Epithelial cell of proximal tubule (primary cell): ENCODE results near the gene GDAP1L1. TPM values are rescaled to one million over a fixed set of nuclear protein-coding genes. Genes with fewer than 3 reads are reported as not detected.

Experiments
- total RNA-seq: library from RNA; depleted of rRNA; stranded (reverse); fragments of >200 nt; gene quantifications from 2 replicates; pipeline ENCODE4 v1.2.3, GENCODE V29; 2015

GDAP1L1 gene
- total RNA-seq, 1 donor from 2014 or later = not detected

Other genes starting within 250 kb of the GDAP1L1 start
- 2.0 and 2.9 TPM in 2 replicates for gene JPH2, start 60.1 kb upstream of the GDAP1L1 start, total RNA-seq
- gene OSER1, start 36.5 kb upstream of the GDAP1L1 start, total RNA-seq = 24.1 and 41.1 TPM in 2 replicates
- 1.4 and 3.2 TPM in 2 replicates for gene FITM2, start 63.9 kb downstream of the GDAP1L1 start, total RNA-seq
- gene R3HDML, start 89.7 kb downstream of the GDAP1L1 start, total RNA-seq = not detected in 2 replicates
- gene HNF4A, start 108.4 kb downstream of the GDAP1L1 start, total RNA-seq = not detected in 2 replicates
- gene TTPAL, start 228.6 kb downstream of the GDAP1L1 start, total RNA-seq = 7.9 and 11.0 TPM in 2 replicates